ENCODE results near the gene P2RX7.
"Not testable (repeated sequence)": the region's sequence is repeated elsewhere in the genome, so short reads cannot be mapped to it uniquely, and the experiment has no call there.

P2RX7 gene

DNA sequence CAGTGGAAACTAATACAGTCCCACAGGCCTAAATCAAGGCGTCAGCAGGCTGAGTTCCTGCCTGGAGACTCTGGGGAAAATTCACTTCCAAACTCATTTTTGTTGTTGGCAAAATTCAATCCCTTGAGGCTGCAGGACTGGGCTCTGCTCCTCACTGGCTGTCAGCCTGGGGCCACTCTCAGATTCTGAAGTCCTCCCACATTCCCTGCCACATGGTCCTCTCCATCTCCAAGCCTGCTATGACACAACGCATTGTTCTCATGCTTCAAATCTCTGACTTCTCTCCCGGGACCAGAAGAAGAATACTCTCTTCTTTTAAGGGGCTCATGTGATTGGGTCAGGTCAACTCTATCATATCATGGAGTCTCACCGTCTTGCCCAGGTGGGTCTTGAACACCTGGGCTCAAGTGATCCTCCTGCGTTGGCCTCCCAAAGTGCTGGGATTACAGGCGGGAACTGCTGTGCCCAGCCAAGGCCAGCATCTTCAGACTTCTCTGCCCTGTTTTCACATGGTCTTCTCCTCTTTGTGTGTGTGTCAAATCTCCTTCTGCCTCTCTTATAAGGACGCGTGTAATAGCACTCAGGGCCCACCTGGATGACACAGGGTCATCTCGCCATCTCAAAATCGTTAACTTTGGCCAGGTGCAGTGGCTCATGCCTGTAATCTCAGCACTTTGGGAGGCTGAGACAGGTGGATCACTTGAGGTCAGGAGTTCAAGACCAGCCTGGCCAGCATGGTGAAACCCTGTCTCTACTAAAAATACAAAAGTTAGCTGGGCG lies 9.7 kb downstream of the P2RX7 start (continued):
- no peak for TF ChIP-seq CREB5 (CRISPR knock-in tag; IDR thresholded peaks at IDR 0.05; ENCODE audit: low read depth)

- TF ChIP-seq ARNTL (CRISPR knock-in tag; IDR thresholded peaks at IDR 0.05; ENCODE audit: borderline replicate concordance, low read depth), result no peak
- no peak for TF ChIP-seq ISL1 (CRISPR knock-in tag; IDR thresholded peaks at IDR 0.05)
- no peak for TF ChIP-seq ZC3H10 (CRISPR knock-in tag; IDR thresholded peaks at IDR 0.05)
- no peak for TF ChIP-seq CREB5 (CRISPR knock-in tag; IDR thresholded peaks at IDR 0.05; ENCODE audit: low read depth)
- no peak for TF ChIP-seq PPARA (CRISPR knock-in tag; IDR thresholded peaks at IDR 0.05; ENCODE audit: borderline replicate concordance)
- ATAC-seq, result no peak
Observed at GRCh38 chr12:121144416-121144914, 11.8 kb downstream of the P2RX7 start.

- TF ChIP-seq PATZ1 (CRISPR knock-in tag; IDR thresholded peaks at IDR 0.05; ENCODE audit: borderline replicate concordance) (no peak), ZNF70 (CRISPR knock-in tag; IDR thresholded peaks at IDR 0.05) (no peak), BACH2 (CRISPR knock-in tag; IDR thresholded peaks at IDR 0.05; ENCODE audit: borderline replicate concordance) (no peak), CREB5 (CRISPR knock-in tag; IDR thresholded peaks at IDR 0.05; ENCODE audit: low read depth) (no peak), OSR1 (CRISPR knock-in tag; IDR thresholded peaks at IDR 0.05) (no peak), ZNF565 (CRISPR knock-in tag; conservative IDR thresholded peaks at IDR 0.05; ENCODE audit: low read depth) (no peak), TOX (CRISPR knock-in tag; IDR thresholded peaks at IDR 0.05; ENCODE audit: borderline replicate concordance) (no peak), ESRRG (CRISPR knock-in tag; IDR thresholded peaks at IDR 0.05) (no peak), POU6F1 (CRISPR knock-in tag; IDR thresholded peaks at IDR 0.05; ENCODE audit: borderline replicate concordance, low read depth) (no peak), RARB (CRISPR knock-in tag; IDR thresholded peaks at IDR 0.05) (no peak), SNAI2 (CRISPR knock-in tag; IDR thresholded peaks at IDR 0.05) (no peak), ARNTL (CRISPR knock-in tag; IDR thresholded peaks at IDR 0.05; ENCODE audit: borderline replicate concordance, low read depth) (no peak), ZFP3 (CRISPR knock-in tag; IDR thresholded peaks at IDR 0.05) (no peak), ZNF8 (CRISPR knock-in tag; IDR thresholded peaks at IDR 0.05) (no peak), TCF4 (CRISPR knock-in tag; IDR thresholded peaks at IDR 0.05; ENCODE audit: borderline replicate concordance) (no peak)
- TF ChIP-seq, protein P1, sequence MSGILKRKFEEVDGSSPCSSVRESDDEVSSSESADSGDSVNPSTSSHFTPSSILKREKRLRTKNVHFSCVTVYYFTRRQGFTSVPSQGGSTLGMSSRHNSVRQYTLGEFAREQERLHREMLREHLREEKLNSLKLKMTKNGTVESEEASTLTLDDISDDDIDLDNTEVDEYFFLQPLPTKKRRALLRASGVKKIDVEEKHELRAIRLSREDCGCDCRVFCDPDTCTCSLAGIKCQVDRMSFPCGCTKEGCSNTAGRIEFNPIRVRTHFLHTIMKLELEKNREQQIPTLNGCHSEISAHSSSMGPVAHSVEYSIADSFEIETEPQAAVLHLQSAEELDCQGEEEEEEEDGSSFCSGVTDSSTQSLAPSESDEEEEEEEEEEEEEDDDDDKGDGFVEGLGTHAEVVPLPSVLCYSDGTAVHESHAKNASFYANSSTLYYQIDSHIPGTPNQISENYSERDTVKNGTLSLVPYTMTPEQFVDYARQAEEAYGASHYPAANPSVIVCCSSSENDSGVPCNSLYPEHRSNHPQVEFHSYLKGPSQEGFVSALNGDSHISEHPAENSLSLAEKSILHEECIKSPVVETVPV (CRISPR knock-in tag; IDR thresholded peaks at IDR 0.05), result no peak
- no peak for ATAC-seq
Observed at GRCh38 chr12:121145221-121145620, 12.5 kb downstream of the P2RX7 start.

GRCh38 chr12:121149289-121149688 lies 16.6 kb downstream of the P2RX7 start:
- ATAC-seq, result not testable (repeated sequence)

Measured in SK-N-SH treated with all-trans-retinoic acid at 6 μM for 48 hours (cell line).